ENCODE measurements around the gene SNCB. TPM values are rescaled to one million over a fixed set of nuclear protein-coding genes. Genes with fewer than 3 reads are reported as not detected.

SNCB gene
- total and polyA plus RNA-seq, 2 of the 8 experiments (the other 6 are each of a cell fraction or from before 2014, with no cell fraction given): 4.2 to 5.9 TPM

- TF ChIP-seq SIX5 (IDR thresholded peaks at IDR 0.05; ENCODE audit: low read depth, low read length) (no peak), CREB1 (IDR thresholded peaks at IDR 0.05) (no peak), KDM1A (IDR thresholded peaks at IDR 0.05; ENCODE audit: borderline replicate concordance, low read length) (no peak), SAP30 (IDR thresholded peaks at IDR 0.05; ENCODE audit: insufficient read depth, insufficient replicate concordance, low read length) (no peak), EP300 (IDR thresholded peaks at IDR 0.05; ENCODE audit: borderline replicate concordance in 1 of 2, low read depth in 2 of 2, low read length in 2 of 2) (no peak), GTF2F1 (IDR thresholded peaks at IDR 0.05; ENCODE audit: borderline replicate concordance, low read depth, low read length) (no peak), TEAD4 (IDR thresholded peaks at IDR 0.05; ENCODE audit: low read depth, low read length) (no peak)
Observed at GRCh38 chr5:176643491-176644219, 13.3 kb upstream of the SNCB start (continued).
